Spleen (tissue), 11 donors: ENCODE data around the gene RMDN3. TPM values are rescaled to one million over a fixed set of nuclear protein-coding genes. Genes with fewer than 3 reads are reported as not detected.

Experiments
- DNase-seq: peaks from one replicate; pipeline ENCODE4 v3.0.0-alpha.2; 2020
- H3K27ac ChIP-seq, 8 donors: fragments of 200-600 bp; sonication (generic) in 7 of 8; 1 replicate in 4 of 8; 2 replicates in 4 of 8; pipeline versions ENCODE4 v1.5.0 to v1.8.0; 2016 to 2021; ENCODE audit warnings: inconsistent platforms in 4 of 8, mild to moderate bottlenecking in 4 of 8, moderate library complexity in 1 of 8
- H3K27me3 ChIP-seq, 7 donors: fragments of 200-600 bp; sonication (generic) in 6 of 7; replicated peaks in 1 of 7; 1 replicate in 4 of 7; 2 replicates in 3 of 7; pipeline versions ENCODE4 v1.5.0 to v1.8.0; 2016 to 2021; ENCODE audit warnings: inconsistent platforms in 3 of 7, mild to moderate bottlenecking in 1 of 7
- H3K36me3 ChIP-seq, 6 donors: fragments of 200-600 bp; sonication (generic) in 5 of 6; 1 replicate in 4 of 6; 2 replicates in 2 of 6; pipeline versions ENCODE4 v1.5.0 to v1.8.0; 2016 to 2021; ENCODE audit warnings: inconsistent platforms in 2 of 6
- H3K4me1 ChIP-seq, 6 donors: fragments of 200-600 bp; sonication (generic) in 5 of 6; 1 replicate in 3 of 6; 2 replicates in 3 of 6; pipeline versions ENCODE4 v1.5.0 to v1.8.0; 2016 to 2021; ENCODE audit warnings: inconsistent platforms in 3 of 6
- H3K4me3 ChIP-seq, 8 donors: fragments of 200-600 bp; sonication (generic) in 7 of 8; 1 replicate in 4 of 8; 2 replicates in 4 of 8; pipeline versions ENCODE4 v1.5.0 to v1.8.0; 2016 to 2021; ENCODE audit warnings: inconsistent platforms in 4 of 8, mild to moderate bottlenecking in 4 of 8, moderate library complexity in 2 of 8
- H3K9me3 ChIP-seq, 8 donors: fragments of 200-600 bp; sonication (generic) in 7 of 8; 1 replicate in 4 of 8; 2 replicates in 4 of 8; pipeline versions ENCODE4 v1.5.0 to v1.8.0; 2016 to 2021; ENCODE audit warnings: inconsistent platforms in 4 of 8
- POLR2A ChIP-seq, 3 donors: fragments of 450-650 bp; IDR thresholded peaks; one replicate each; pipeline ENCODE4 v1.5.1; 2017; ENCODE audit warnings: antibody characterized with exemption in 3 of 3, mild to moderate bottlenecking in 1 of 3
- POLR2AphosphoS5 ChIP-seq, 3 donors: sonication (generic); formaldehyde crosslinking; IDR thresholded peaks; one replicate each; pipeline ENCODE4 v1.5.1; 2017; ENCODE audit warnings: antibody characterized with exemption in 3 of 3
- WGBS, 5 donors: extraction: QIAGEN DNeasy Blood & Tissue Kit in 3 of 5; methylation state at CpG; one replicate each; pipeline versions ENCODE4 v1.1.5 to v1.1.7; 2013 to 2018; 5-methylcytosine and 5-hydroxymethylcytosine counted together
- intact Hi-C: fragments of 100-400 bp; cut with DNase I; formaldehyde crosslinking; loops from one replicate; pipeline ENCODE4 v1.15.0; 2023; ENCODE audit warnings: low total_unique reads
- polyA plus RNA-seq, 3 donors: library from polyadenylated mRNA; stranded (reverse); fragments of 200-250 nt; gene quantifications; one replicate each; pipeline ENCODE4 v1.2.1, GENCODE V29; 2013
- total RNA-seq, 7 donors: library from RNA; depleted of rRNA in 3 of 7; stranded (reverse); fragments of >200 nt in 3 of 7; fragmentation: NEBNext Ultra II Directional in 4 of 7; extraction: Animal tissue kit (Norgen Biotek cat#: 25700) in 4 of 7; gene quantifications; one replicate each; pipeline versions ENCODE4 v1.1.0 to v1.2.1, GENCODE V29; 2016 to 2021
- TF ChIP-seq, protein P1 (sequence below), 11 experiments: fragments of 200-600 bp in 7 of 11; fragments of 450-650 bp in 4 of 11; sonication (generic) in 4 of 11; IDR thresholded peaks in 8 of 11; conservative IDR thresholded peaks in 3 of 11; 1 replicate in 7 of 11; 2 replicates in 4 of 11; pipeline versions ENCODE4 v1.4.0 to v1.8.0; 2016 to 2021; ENCODE audit warnings: antibody characterized with exemption in 11 of 11, inconsistent platforms in 4 of 11, mild to moderate bottlenecking in 1 of 11
- donor health status: healthy with polysubstance abuse.
- donor health status: DM: no; HTN: no; CAD: no; lungs with moderate emphysema.
- donor health status: DM: no; HTN: no; CAD: no.
- donor health status: Bipolar disorder and iron deficiency.
- donor health status: healthy.
- donor health status: DM: no; HTN: no; CAD: no.
- donor health status: DM: yes; HTN: yes; CAD: no.

The RMDN3 gene
- total and polyA plus RNA-seq, 10 donors: 13.0 to 32.2 (median 23.2) TPM

DNA sequence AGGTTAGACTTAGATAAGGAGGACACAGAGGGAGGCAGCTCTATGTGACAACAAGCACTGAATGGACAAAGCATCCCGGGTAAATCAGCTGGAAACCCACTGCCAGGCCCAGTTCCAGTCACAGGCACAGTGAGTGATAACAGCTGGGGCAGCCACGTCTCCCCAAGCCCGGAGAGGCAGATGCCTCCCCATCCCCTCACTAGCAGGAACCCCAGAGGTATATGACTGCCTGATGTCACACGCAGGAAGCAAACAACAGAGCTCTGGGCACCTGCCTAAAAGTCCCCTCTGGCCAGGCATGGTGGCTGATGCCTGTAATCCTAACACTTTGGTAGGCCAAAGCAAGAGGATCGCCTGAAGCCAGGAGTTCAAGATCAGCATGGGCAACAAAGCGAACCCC, 32.9 kb upstream of the RMDN3 start:
- intact Hi-C loops: no loop called here
- peak overlapping the region in 2 of 8 donors; percentile 5 to 7 for H3K27ac ChIP-seq
- TF ChIP-seq POLR2A (IDR thresholded peaks at IDR 0.05) (no peak), POLR2AphosphoS5 (IDR thresholded peaks at IDR 0.05) (no peak)
- TF ChIP-seq, protein P1, sequence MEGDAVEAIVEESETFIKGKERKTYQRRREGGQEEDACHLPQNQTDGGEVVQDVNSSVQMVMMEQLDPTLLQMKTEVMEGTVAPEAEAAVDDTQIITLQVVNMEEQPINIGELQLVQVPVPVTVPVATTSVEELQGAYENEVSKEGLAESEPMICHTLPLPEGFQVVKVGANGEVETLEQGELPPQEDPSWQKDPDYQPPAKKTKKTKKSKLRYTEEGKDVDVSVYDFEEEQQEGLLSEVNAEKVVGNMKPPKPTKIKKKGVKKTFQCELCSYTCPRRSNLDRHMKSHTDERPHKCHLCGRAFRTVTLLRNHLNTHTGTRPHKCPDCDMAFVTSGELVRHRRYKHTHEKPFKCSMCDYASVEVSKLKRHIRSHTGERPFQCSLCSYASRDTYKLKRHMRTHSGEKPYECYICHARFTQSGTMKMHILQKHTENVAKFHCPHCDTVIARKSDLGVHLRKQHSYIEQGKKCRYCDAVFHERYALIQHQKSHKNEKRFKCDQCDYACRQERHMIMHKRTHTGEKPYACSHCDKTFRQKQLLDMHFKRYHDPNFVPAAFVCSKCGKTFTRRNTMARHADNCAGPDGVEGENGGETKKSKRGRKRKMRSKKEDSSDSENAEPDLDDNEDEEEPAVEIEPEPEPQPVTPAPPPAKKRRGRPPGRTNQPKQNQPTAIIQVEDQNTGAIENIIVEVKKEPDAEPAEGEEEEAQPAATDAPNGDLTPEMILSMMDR (IDR thresholded peaks at IDR 0.05 in 8 of 11, conservative IDR thresholded peaks at IDR 0.05 in 3 of 11): no peak
- H3K9me3 ChIP-seq: no peaks in the 10 kb centered on the region
- peaks cover 0 to 35% (median 7%) of the 10 kb centered on the region in 6 donors for H3K36me3 ChIP-seq
- DNase-seq: no peak
- WGBS, 5 donors: 70 to 88% (median 73%) methylated on average over 6 of the region's 6 CpGs
- H3K4me3 ChIP-seq: no peak overlapping the region
- H3K27me3 ChIP-seq: no peaks in the 10 kb centered on the region
- H3K4me1 ChIP-seq: peaks cover 0 to 52% (median 23%) of the 10 kb centered on the region in 6 donors

DNA sequence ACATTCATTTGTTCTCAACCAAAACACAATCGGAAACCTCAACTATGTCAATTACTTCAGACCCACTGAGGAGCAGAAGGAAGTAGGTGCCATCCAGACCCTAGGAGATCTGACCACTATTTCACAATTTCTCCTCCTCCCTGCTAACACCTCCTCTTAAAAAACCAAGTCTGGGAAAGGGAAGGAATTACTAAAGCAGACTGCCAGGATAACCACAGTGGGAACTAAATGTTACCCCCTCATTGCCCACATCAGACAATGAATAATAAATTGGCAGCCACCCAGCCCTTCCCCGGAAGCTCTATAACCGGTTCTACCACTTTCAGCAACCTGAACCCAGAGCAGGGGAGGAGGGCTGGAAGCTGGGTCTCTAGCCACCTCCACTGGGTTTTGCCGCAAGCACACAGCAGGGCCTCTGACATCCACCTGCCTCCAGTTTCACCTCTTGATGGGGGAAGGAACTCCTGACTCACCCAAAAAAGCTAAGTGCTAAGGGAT, 32.3 kb upstream of the RMDN3 start:
- WGBS, 5 donors: 17 to 51% (median 19%) methylated on average over 3 to 4 of the region's 4 CpGs
- Histone ChIP-seq H3K9me3 (no peaks in the 10 kb centered on the region), H3K27ac (peak overlapping the region in 3 of 8 donors; percentile 5 to 21 (median 7)), H3K36me3 (peaks cover 0 to 32% (median 7%) of the 10 kb centered on the region in 6 donors), H3K4me3 (no peak overlapping the region), H3K4me1 (peaks cover 0 to 57% (median 23%) of the 10 kb centered on the region in 6 donors), H3K27me3 (no peaks in the 10 kb centered on the region)
- intact Hi-C loops: no loop called here
- DNase-seq: no peak
- TF ChIP-seq, protein P1 (IDR thresholded peaks at IDR 0.05 in 8 of 11, conservative IDR thresholded peaks at IDR 0.05 in 3 of 11): no peak
- no peak for TF ChIP-seq POLR2AphosphoS5 (IDR thresholded peaks at IDR 0.05)
- no peak for TF ChIP-seq POLR2A (IDR thresholded peaks at IDR 0.05)

DNA sequence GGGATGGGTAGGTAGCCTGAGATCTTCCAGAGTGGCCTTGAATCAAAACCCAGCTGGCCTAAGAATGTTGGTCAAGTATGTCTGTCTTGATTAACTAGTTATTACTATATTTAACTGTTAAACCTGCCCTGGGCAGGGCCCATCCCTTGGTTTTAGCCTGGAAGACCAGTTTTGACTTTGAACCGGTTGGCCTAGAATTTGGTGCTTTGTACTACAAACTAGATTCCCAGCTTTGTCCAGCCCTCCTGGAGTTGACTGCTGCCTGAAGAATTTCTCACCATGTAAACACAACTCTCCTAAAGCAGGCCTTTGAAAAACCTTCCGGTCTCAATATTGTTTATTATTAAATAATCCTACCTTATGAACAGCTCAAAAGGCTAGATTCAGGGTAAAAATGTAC, 30.8 kb upstream of the RMDN3 start:
- Histone ChIP-seq H3K27ac (no peak overlapping the region), H3K27me3 (no peaks in the 10 kb centered on the region), H3K4me3 (no peak overlapping the region), H3K4me1 (peaks cover 0 to 58% (median 23%) of the 10 kb centered on the region in 6 donors), H3K9me3 (no peaks in the 10 kb centered on the region), H3K36me3 (peaks cover 0 to 17% (median 2%) of the 10 kb centered on the region in 6 donors)
- WGBS, 5 donors: 91 to 99% (median 97%) methylated on average over 2 of the region's 2 CpGs
- intact Hi-C loops: no loop called here
- DNase-seq: no peak
- TF ChIP-seq POLR2A (IDR thresholded peaks at IDR 0.05) (no peak), POLR2AphosphoS5 (IDR thresholded peaks at IDR 0.05) (no peak)
- TF ChIP-seq, protein P1 (IDR thresholded peaks at IDR 0.05 in 8 of 11, conservative IDR thresholded peaks at IDR 0.05 in 3 of 11): no peak

DNA sequence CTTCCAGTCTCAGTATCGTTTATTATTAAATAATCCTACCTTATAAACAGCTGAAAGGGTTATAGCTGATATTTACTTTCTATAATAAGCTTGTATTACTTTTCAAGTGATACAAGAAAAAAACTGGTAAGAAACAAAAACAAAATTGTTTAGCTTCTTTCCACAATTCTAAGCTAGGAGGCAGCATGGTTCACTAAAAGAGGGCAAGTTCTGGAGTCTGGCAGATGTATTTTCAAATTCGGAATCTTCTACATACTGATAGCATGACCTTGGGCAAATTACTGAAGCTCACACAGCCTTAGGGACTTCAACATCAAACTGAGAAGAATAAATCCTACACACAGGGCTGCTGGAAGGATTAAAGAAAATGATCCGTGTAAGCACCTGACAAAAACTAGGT, 30.1 kb upstream of the RMDN3 start:
- H3K27ac ChIP-seq: no peak overlapping the region
- no peak overlapping the region for H3K4me3 ChIP-seq
- WGBS, 5 donors: 78 to 90% (median 84%) methylated on average over 3 of the region's 3 CpGs
- peaks cover 0 to 11% (median 0%) of the 10 kb centered on the region in 6 donors for H3K36me3 ChIP-seq
- H3K27me3 ChIP-seq: no peaks in the 10 kb centered on the region
- intact Hi-C loops: no loop called here
- DNase-seq: no peak
- H3K4me1 ChIP-seq: peaks cover 0 to 55% (median 23%) of the 10 kb centered on the region in 6 donors
- no peak for TF ChIP-seq POLR2A (IDR thresholded peaks at IDR 0.05)
- TF ChIP-seq POLR2AphosphoS5 (IDR thresholded peaks at IDR 0.05): no peak
- TF ChIP-seq, protein P1 (IDR thresholded peaks at IDR 0.05 in 8 of 11, conservative IDR thresholded peaks at IDR 0.05 in 3 of 11): no peak
- no peaks in the 10 kb centered on the region for H3K9me3 ChIP-seq
